ENCODE measurements around the gene LRRC55.

Gene LRRC55, protein sequence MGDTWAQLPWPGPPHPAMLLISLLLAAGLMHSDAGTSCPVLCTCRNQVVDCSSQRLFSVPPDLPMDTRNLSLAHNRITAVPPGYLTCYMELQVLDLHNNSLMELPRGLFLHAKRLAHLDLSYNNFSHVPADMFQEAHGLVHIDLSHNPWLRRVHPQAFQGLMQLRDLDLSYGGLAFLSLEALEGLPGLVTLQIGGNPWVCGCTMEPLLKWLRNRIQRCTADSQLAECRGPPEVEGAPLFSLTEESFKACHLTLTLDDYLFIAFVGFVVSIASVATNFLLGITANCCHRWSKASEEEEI

DNA sequence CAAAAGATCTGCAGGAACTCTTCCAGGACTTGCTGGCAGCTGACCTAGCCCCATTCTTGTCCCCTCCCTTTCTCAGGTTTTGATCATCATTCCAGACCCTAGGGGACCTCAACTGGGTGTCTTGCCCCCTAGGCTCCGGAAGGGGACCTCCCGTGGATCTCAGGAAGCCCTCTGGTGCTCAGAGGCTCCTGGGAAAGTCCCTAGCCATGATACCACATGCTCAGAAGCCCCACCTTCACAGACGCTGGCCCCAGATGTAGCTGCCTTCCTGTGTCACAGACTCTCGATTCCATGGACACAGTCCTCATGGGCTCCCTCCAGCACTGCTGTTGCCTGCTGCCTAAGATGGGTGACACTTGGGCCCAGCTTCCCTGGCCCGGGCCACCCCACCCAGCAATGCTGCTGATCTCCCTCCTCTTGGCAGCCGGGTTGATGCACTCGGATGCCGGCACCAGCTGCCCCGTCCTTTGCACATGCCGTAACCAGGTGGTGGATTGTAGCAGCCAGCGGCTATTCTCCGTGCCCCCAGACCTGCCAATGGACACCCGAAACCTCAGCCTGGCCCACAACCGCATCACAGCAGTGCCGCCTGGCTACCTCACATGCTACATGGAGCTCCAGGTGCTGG is at the start of gene LRRC55:
Gene LRRC55, plus strand, starts transcription at position 276 of the 628 bp plus-strand sequence. Its CDS starts 70 bp downstream, at position 346.
- no peak for DNase-seq (ENCODE audit: low read depth in 2 of 2)

DNA sequence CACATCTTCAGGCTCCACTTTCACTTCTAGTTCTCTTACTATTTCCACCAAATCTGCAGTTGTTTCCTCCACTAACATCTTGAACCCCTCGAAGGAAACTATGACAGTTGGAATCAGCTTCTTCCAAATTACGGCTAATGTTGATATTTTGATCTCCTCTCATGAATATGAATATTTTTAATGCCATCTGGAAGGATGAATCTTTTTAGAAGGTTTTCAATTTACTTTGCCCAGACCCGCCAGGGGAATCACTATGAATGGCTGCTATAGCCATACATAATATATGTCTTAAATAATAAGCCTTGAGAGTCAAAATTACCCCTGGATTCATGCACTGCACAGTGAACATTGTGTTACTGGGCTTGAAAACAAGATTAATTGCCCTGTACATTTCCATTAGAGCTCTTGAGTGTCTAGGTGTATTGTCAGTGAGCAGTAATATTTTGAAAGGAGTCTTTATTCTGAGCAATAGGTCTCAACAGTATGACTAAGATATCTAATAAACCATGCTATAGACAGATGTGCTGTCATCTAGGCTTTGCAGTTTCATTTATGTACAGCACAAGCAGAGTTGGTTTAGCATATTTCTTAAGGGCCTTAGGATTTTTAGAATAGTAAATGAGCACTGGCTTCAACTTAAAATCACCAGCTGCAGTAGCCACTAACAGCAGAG is 48.3 kb upstream of the LRRC55 start:
- no peak for DNase-seq (ENCODE audit: low read depth in 2 of 2)

DNA sequence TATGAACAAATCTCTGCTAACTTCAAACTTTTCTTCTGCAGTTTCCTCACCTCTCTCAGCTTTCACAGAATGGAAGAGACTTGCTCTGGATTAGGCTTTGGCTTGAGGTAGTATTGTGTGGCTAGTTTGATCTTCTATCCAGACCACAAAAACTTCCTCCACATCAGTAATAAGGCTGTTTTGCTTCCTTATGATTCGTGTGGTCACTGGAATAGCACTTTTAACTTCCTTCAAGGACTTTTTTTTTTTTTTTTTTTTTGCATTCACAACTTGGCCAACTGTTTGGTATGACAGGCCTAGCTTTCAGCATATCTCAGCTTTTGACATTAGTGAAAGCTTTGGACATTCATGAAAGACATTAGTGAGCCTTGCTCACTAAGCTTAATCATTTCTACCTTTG is 47.5 kb upstream of the LRRC55 start:
- no peak for DNase-seq (ENCODE audit: low read depth in 2 of 2)

DNA sequence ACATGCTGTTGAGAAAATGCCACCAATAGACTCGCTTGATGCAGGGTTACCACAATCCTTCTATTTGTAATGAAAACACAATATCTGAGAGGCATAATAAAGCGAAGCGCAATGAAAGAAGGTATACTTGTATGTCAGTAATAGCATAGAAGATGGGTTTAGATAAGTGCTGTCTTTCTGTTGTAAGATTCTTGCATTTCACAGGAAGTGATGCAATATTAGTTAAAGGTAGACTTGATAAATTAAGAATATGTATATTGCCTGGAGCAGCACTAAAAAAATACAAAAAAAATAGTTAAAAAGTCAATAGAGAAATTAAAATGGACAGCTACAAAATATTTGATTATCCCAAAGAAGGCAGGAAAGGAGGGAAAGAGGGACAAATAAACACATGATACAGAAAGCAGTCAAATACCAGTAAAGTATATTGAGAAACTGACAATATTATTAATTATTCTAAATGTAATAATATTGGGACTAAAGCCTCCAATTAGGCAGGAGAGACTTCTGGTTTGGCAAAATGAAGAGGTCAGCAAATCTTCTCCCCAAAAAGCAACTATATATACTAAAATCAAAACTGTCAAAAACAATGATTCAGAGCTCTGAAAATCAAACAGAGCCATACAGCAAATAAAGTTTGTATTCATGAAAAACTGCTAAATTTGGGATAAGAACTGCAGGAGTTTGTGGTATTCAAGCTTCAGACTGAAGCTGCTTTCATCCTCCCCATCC is 46.6 kb upstream of the LRRC55 start:
- DNase-seq (ENCODE audit: low read depth in 2 of 2), result no peak

DNA sequence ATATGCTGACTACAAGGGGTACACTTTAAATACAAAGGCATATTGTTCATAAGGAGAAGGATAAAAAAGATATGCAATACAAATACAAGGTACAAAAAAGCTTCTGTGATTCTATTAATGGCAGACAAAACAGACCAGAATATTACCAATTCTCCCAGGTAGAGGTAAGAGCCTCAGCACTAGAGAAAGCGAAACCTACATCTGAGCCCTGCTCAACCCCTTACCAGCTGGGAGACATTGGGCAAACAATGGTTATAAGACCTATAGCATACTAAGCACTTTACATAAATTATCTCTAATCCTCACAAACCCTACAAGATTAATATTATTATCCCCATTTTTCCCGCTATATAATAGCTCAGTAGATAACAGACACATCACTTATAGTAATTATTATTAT is 41.2 kb upstream of the LRRC55 start:
- DNase-seq (ENCODE audit: low read depth in 2 of 2), result no peak

DNA sequence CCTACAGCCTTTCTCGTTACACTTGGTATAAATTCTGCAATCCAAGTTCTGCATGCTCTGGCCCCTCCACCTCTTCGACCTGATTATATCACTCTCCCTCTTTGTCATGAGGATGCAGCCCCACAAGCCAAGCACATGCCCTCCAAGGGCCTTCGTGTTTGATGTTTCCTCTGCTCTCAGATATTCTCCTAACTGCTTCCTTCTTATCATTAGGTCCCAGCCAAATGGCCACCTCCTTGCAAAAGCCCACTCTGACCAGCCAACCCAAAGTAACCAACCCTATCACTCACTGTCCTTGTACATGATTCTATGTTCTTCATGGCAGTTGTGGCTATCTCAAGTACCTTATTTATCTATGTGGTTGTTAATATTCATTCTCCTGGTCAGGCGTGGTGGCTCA is 38.3 kb upstream of the LRRC55 start:
- no peak for DNase-seq (ENCODE audit: low read depth in 2 of 2)

DNA sequence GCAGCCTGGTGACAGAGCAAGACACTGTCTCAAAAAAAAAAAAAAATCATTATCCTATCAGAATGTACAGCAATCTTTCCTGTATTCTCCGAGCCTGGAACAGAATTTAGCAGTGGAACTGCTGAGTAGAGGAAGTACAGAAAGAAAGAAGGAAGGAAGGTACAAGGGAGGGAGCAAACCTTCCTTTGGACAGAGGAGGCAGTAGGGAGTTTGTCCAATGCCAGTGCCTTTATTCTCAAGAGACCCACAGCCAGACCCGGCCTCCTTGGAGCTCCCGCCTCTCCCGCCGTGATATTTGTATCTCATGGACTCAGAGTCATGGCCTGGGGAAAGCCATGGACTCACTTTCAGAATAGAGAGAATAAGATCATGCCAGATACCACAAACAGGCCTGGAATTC is 37.7 kb upstream of the LRRC55 start:
- DNase-seq (ENCODE audit: low read depth in 2 of 2), result no peak

DNA sequence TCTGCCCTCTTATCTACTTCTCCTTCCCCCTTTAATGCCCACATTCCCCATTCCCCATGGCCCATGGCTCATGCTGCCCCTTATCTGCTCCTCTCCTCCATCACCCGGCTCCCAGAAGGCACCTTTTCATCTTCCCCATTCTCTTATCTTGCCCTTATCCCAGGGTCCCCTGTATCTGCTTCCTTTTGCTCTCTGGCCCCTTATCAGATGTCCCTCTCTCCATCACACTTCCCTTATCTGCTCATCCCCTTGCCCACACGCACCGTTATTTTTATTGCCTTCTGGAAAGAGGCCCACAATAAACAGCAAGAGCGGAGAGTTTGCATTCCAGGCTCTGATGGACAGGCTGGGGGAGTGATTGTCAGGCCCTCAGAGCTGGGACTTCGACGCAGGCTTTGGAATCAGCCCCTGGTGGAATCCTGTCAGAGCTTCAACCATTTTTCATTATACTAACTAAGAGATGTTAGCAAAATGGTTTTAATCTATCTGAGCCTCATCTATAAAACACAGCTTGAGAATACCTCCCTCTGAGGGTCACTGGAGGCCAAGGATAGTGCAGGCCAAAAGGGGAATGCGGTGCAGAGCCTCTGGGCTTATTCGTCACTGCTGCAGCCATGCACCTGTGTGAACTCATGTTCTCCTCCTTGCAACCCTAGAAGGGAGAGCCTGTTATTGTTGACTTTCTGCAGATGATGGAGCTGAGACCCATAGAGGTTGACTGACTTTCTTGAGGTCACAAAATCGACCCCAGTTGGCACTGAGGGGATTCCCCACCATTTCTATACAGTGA is 37.0 kb upstream of the LRRC55 start:
- no peak for DNase-seq (ENCODE audit: low read depth in 2 of 2)

DNA sequence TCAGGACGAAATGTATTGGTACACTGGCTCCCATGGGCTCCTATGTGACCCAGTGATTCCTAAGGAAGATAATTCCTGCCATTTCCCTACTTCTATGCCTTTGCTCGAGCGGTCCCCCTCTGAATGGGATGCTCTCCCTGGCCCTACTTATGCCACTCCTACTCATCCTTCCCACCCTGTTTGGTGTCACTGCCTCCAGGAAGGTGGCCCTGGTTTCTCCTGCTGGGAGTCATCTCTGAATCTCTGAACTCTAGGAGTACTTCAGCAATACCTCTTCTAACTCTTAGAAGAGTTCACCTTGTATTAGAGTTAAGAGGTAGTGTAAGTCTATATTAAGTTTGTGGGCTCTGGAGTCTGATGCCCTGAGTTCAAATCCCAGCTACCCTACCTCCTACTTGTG is 35.5 kb upstream of the LRRC55 start:
- DNase-seq (ENCODE audit: low read depth in 2 of 2), result no peak

DNA sequence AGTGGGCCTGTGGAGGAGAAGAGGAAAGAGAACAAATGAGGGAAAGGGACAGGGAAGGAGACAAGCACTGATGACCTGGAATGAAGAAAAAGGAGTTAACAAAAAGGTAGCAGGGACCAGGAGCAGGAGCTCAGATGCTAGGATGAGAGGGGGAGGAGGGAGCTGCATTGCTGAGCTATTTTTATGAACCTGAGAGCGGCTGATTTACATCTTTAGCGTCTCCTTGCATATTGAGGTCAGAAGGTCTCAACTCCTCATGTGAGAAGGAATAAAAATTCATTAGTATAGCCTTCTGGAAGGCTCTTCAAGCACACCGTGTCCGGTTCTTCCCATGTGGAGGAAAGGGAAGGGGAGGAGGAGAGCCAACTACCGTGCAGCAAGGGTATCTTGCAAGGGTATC is 33.1 kb upstream of the LRRC55 start:
- no peak for DNase-seq (ENCODE audit: low read depth in 2 of 2)

DNA sequence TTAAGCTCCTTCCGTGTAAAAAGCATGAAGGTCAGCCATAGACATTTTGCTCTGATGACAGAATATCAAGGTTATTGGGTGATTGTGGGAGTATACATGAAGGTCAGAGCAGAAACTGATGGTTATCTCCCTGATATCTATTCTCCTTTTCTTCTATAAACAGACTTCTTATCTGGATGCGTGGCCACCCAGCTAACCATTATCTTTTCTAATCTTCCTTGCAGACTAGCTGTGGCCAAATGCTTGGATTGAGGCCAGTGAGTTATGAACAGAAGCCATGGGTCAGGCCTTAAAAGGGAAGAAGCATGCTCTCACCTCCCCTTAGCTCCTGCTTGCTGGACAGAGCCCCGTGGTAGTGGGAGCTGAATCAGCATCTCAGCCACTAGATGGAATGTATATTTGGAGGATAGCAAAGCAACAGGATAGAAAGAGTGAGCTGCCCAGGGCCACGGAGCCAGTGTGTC is 31.3 kb upstream of the LRRC55 start:
- no peak for DNase-seq (ENCODE audit: low read depth in 2 of 2)

DNA sequence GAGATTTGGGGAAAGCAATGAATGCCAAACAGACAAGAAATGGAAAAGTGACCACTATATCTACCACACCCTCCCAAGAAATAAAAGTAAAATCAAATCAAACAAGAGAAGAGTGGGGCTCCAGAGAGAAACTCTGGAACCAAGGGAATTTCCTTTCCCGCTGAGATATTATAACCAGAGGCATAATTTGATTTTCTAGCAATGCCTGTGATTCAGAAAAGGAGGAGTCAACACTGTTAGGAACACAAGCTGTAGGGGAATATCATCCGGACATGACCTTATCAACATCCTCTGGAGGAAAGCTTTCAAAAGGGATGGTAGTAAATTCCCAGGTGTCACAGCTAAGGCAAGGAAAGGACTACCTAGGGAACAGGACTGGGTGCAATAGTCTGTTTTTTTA is 29.6 kb upstream of the LRRC55 start:
- DNase-seq (ENCODE audit: low read depth in 2 of 2), result no peak

DNA sequence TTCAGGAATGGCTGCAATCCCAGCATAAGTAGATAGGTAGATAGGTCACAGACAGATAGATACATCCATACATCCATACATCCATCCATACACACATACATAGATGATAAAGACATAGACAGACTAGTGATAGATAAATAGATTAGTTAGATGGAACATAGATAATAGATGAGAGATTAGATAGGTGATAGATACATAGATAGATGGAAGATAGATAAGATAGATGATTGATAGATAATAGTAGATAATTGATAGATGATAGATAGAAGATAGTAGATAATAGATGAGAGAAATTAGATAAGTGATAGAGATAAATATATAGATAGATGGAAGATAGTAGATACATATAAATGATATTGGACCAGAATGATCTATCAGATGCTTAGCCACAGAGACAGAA is 28.3 kb upstream of the LRRC55 start:
- DNase-seq (ENCODE audit: low read depth in 2 of 2), result no peak

DNA sequence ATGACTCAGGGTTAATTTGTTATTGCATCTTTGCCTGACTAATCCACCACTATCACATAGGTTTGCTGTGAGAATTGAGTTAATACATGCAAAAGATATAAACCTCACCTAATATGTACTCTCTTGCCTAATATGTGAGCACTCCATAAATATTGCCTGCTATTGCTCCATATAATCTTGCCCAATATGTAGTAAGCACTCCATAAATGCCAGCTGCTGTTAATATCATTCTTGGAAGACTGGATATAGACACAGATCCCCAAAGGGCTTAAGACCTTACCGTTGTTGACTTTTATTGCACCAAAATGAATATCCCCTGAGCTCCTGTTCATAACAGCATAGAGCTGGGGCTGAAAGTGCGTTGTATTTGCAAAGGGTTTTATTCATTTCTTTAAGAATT is 27.0 kb upstream of the LRRC55 start:
- DNase-seq (ENCODE audit: low read depth in 2 of 2), result no peak

DNA sequence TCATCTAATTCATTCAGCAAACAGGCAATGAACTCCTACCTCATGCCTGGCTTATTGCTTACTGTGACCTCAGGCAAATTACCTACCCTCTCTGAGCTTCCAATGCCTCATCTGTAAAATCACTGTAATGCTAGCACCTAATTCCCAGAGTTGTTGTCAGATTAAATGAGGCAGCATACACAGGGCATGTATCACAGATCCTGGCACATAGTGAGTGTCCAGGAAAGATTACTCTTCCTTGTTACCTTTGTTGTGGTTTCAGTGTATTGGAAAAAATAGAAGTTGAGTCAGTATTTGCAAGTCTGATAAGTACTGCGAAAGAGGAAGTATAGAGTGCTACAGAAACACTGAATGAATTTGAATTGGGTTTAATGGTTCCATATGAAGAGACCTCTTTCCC is 26.4 kb upstream of the LRRC55 start:
- DNase-seq (ENCODE audit: low read depth in 2 of 2), result no peak

DNA sequence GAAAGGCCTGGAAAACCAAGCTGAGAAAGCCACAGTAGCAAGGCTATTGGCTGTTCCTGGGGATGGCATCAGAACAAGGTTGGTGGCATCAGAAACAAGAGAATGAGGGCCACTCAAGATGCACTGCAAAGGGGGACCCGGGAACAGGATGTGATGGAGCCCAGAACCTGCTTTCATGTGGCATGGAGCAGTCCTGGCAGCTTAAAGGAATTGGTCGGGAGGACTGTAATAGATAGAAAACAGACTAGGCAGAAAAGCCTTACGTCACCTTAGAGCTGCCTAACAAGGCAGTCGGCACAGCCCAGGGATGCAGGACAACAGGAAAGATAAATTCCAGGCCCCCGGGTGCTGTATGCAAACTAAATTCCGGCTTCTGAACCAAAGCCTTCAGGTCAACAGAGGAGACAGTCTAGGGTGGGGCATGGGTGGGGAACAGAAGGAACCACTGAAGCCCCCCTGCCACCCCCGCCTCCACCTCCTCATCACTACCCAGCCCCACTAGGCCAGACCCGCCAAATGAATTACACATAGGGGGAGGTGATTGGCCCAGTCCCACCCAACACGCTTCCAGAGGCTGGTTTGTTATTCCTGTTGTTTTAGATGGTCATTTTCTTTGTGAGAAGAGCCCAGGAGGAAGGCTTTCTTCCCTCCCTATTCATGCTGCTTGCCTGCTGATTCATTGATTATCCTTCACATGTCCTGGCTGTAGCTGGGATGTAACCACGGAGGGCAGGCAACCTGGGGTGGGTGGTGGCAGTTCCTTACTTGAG is 25.7 kb upstream of the LRRC55 start:
- no peak for DNase-seq (ENCODE audit: low read depth in 2 of 2)

DNA sequence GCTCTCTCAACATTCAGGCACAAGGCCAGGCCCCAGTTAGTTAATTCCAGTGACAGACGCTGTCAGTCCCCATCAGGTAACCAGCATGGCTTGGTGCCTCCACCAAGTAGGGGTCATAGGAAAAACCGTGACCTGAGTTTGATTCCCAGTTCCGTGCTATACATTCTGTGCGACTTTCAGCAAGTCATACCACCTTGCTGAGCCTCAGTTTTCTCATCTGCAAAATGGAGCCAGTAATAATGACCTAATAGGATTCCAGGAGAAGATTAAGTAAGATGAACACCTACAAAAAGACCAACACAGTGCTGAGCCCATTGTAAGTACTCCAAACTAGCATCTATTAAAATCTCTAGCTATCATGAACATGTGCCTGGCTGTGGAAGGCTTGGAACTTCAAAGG is 24.8 kb upstream of the LRRC55 start:
- no peak for DNase-seq (ENCODE audit: low read depth in 2 of 2)

DNA sequence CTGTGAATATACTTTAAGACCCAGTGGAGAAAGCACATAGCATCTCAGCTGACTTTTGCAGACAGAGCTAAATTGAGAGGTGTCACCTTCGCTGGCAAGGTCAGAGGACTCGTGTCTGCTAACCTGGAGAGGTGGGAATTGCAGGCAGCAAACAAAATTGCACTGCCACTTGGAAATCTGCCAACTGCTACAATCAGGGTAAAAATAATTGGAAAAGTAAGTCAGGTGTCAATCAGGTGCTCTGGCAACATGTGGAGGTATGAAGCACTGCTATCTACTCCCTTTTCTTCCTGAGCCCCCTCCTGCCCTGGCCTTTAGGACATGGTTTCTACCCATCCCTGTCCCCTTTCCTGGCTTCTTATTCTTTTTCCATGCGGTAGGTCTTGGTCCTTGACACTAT is 24.1 kb upstream of the LRRC55 start:
- DNase-seq (ENCODE audit: low read depth in 2 of 2), result no peak

DNA sequence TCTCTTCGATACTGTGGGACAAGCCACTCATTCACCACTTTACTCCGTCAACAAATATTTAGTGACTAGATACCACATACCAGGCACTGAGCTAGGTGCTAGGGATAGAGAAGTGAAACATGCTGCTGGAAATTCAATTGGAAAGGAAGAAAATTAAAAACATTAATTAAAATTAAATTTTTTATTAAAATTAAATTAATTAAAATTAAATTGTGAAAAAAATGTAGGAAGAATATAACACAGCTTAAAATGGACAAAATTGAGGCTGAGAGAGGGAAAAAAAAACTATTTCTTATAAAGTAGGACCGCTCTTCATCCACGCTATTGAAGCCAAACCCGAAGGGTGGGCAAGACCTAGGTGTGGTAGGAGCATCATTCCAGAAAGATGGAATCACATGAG is 23.6 kb upstream of the LRRC55 start:
- DNase-seq (ENCODE audit: low read depth in 2 of 2), result no peak

DNA sequence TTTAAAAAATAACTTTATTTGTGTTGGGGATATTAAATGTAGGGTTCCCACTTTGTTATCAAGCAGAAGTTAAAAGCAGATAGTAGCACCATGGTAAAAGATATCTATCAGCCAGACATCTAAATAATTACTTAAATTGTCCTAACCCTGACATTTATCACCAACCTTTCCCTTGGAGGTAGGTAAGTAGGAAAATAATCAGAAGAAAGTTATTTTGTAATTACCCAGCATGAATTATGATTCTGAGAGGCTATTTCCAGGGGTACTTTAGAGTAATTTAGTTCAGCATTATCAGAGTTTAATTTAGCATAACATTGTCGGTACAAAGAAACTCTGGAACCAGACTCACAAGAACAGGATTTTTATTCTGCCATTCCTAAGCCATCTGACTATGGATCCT is 23.2 kb upstream of the LRRC55 start:
- no peak for DNase-seq (ENCODE audit: low read depth in 2 of 2)

DNA sequence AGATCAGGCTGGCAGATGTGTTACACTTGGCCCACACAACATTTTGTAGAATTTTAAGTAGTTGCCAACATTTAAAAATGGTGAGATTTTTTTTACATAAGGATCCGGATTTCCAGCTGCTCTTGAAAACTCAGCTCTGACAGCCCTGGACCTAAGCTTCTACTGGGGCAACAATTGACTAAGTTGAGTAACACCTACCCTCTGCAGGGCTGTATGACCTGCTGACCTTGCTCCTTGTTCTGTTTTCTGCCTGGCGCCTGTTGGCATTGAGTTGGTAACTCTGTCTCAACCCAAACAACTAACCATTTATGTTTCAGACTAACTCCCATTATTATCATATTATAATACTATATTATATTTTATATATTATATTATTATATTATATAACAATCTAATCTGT is 21.1 kb upstream of the LRRC55 start:
- no peak for DNase-seq (ENCODE audit: low read depth in 2 of 2)
